HepG2 (cell line): Measurements from ENCODE around the gene REEP2. TPM values are rescaled to one million over a fixed set of nuclear protein-coding genes. Genes with fewer than 3 reads are reported as not detected.
A peak's percentile ranks its signal among the peaks of the same experiment; 100 is the strongest.

Source experiments
- ATAC-seq: fragments of 200-7000 bp; cut with Tn5 transposase; 3 replicates; pipeline ENCODE4 v1.9.1; 2020; ENCODE audit warnings: mild to moderate bottlenecking, moderate library complexity
- BruUV-seq: library from RNA; stranded (reverse); fragments of 400-500 nt; replicated peaks from 2 replicates; lab custom pipeline; 2021; lab: Mats Ljungman, UMichigan
- CTCF ChIA-PET: fragments of 300-600 bp; formaldehyde crosslinking; extraction: SDS; loops from one replicate; lab custom pipeline; 2021; ENCODE audit warnings: low total read pairs, inconsistent platforms, low intra/inter-chr PET ratio; lab: Yijun Ruan, JAX
- POLR2A ChIA-PET: fragments of 350-600 bp; sonication (Branson Sonifier 250); formaldehyde crosslinking; loops from one replicate; lab custom pipeline; 2020; ENCODE audit warnings: antibody characterized with exemption, inconsistent platforms; lab: Yijun Ruan, JAX
- DNase-seq: peaks from one replicate; pipeline ENCODE4 v3.0.0-alpha.2; 2015; ENCODE audit warnings: low spot score
- FAIRE-seq: peaks from 3 replicates; lab custom pipeline; 2011; peaks lifted over from hg19 to GRCh38; lab: Jason Lieb, UNC
- H2AFZ ChIP-seq: one replicate; pipeline ENCODE4 v1.6.1; 2011; ENCODE audit warnings: low read length, inconsistent platforms
- H3K27ac ChIP-seq: fragments of 300-600 bp; 3 replicates; pipeline ENCODE4 v1.8.0; 2011; ENCODE audit warnings: mixed run types, mild to moderate bottlenecking, mixed read lengths, low read length, inconsistent platforms; ENCODE audit not compliant: insufficient read depth; ENCODE audit errors: extremely low read length
- H3K27me3 ChIP-seq, 2 experiments: fragments of 200-600 bp in 1 of 2; 2 replicates in 1 of 2; 3 replicates in 1 of 2; pipeline versions ENCODE4 v1.6.0 to v1.8.0; 2011; ENCODE audit warnings: low read length in 2 of 2, mild to moderate bottlenecking in 2 of 2, moderate library complexity in 2 of 2, inconsistent platforms in 1 of 2; ENCODE audit not compliant: insufficient read depth in 2 of 2, control insufficient read depth in 1 of 2
- H3K36me3 ChIP-seq, 2 experiments: fragments of 200-600 bp in 1 of 2; replicated peaks in 1 of 2; 2 replicates in 1 of 2; 3 replicates in 1 of 2; pipeline versions ENCODE4 v1.5.1 to v1.8.0; 2011; ENCODE audit warnings: low read length in 2 of 2, inconsistent platforms in 1 of 2; ENCODE audit not compliant: insufficient read depth in 2 of 2, control insufficient read depth in 1 of 2
- H3K4me1 ChIP-seq: 2 replicates; pipeline ENCODE4 v1.5.1; 2012; ENCODE audit warnings: low read length, inconsistent platforms; ENCODE audit not compliant: insufficient read depth
- H3K4me2 ChIP-seq: 2 replicates; pipeline ENCODE4 v1.6.0; 2011; ENCODE audit warnings: low read depth, low read length, inconsistent platforms
- H3K4me3 ChIP-seq, 3 experiments: fragments of 200-600 bp in 1 of 3; sonication (generic), shearing (Covaris generic) in 1 of 3; replicated peaks in 1 of 3; 2 replicates each; pipeline ENCODE4 v1.5.1; 2011 to 2016; ENCODE audit warnings: low read length in 3 of 3, inconsistent platforms in 2 of 3, low read depth in 2 of 3, mild to moderate bottlenecking in 2 of 3, control low read depth in 1 of 3, mixed read lengths in 1 of 3; ENCODE audit not compliant: insufficient read depth in 1 of 3
- H3K79me2 ChIP-seq: one replicate; pipeline ENCODE4 v1.6.1; 2011; ENCODE audit warnings: low read length, inconsistent platforms; ENCODE audit not compliant: insufficient read depth
- H3K9ac ChIP-seq: 2 replicates; pipeline ENCODE4 v1.6.0; 2011; ENCODE audit warnings: mild to moderate bottlenecking, low read depth, low read length, inconsistent platforms; ENCODE audit not compliant: insufficient read depth
- H3K9me3 ChIP-seq: 2 replicates; pipeline ENCODE4 v1.5.1; 2012; ENCODE audit warnings: mild to moderate bottlenecking, low read length
- H4K20me1 ChIP-seq: 2 replicates; pipeline ENCODE4 v1.6.0; 2011; ENCODE audit warnings: inconsistent platforms, mild to moderate bottlenecking, low read length, moderate library complexity; ENCODE audit not compliant: insufficient read depth
- ARNT ChIP-seq: fragments of 450-650 bp; IDR thresholded peaks from 2 replicates; pipeline ENCODE4 v1.6.1; 2017
- EED ChIP-seq: sonication (generic); formaldehyde crosslinking; IDR thresholded peaks from 2 replicates; pipeline ENCODE4 v1.5.0; 2020; ENCODE audit warnings: mild to moderate bottlenecking, missing genetic modification reagents
- HMGA1 ChIP-seq: sonication (generic); formaldehyde crosslinking; conservative IDR thresholded peaks from 2 replicates; pipeline ENCODE4 v1.4.0; 2020; ENCODE audit warnings: missing genetic modification reagents
- HNRNPL ChIP-seq: fragments of 200-400 bp; formaldehyde crosslinking; IDR thresholded peaks from 2 replicates; pipeline ENCODE4 v1.6.1; 2017; ENCODE audit warnings: mild to moderate bottlenecking, low read depth, low read length
- HOXA9 ChIP-seq: sonication (generic); formaldehyde crosslinking; IDR thresholded peaks from 2 replicates; pipeline ENCODE4 v1.8.1; 2022; ENCODE audit warnings: missing genetic modification reagents, mild to moderate bottlenecking, moderate library complexity, borderline replicate concordance
- HOXD1 ChIP-seq: sonication (generic); formaldehyde crosslinking; IDR thresholded peaks from 2 replicates; pipeline ENCODE4 v1.5.0; 2020; ENCODE audit warnings: missing genetic modification reagents
- JUNB ChIP-seq: sonication (generic); formaldehyde crosslinking; IDR thresholded peaks from 2 replicates; pipeline ENCODE4 v1.8.0; 2022; ENCODE audit warnings: missing genetic modification reagents, mild to moderate bottlenecking, borderline replicate concordance
- KAT8 ChIP-seq: IDR thresholded peaks from 2 replicates; pipeline ENCODE4 v1.6.1; 2016; ENCODE audit warnings: missing genetic modification reagents, missing compliant biosample characterization
- KDM2A ChIP-seq: sonication (generic); formaldehyde crosslinking; IDR thresholded peaks from 2 replicates; pipeline ENCODE4 v1.4.0; 2020; ENCODE audit warnings: low read depth, missing genetic modification reagents, borderline replicate concordance
- MAFK ChIP-seq, 2 experiments: IDR thresholded peaks in 1 of 2; conservative IDR thresholded peaks in 1 of 2; 2 replicates each; pipeline ENCODE4 v1.6.1; 2011; ENCODE audit warnings: improper control_type of control experiment in 2 of 2, low read length in 2 of 2
- MAZ ChIP-seq, 2 experiments: sonication (generic) in 1 of 2; formaldehyde crosslinking in 1 of 2; IDR thresholded peaks; 2 replicates each; pipeline versions ENCODE4 v1.5.0 to v1.6.1; 2012 to 2020; ENCODE audit warnings: low read depth in 2 of 2, mild to moderate bottlenecking in 2 of 2, borderline replicate concordance in 1 of 2, improper control_type of control experiment in 1 of 2, low read length in 1 of 2, missing genetic modification reagents in 1 of 2, moderate library complexity in 1 of 2
- MXD4 ChIP-seq: IDR thresholded peaks from 2 replicates; pipeline ENCODE4 v1.6.1; 2016; ENCODE audit warnings: mild to moderate bottlenecking, missing biosample characterization, missing genetic modification reagents
- PBX3 ChIP-seq: sonication (generic); formaldehyde crosslinking; IDR thresholded peaks from 2 replicates; pipeline ENCODE4 v1.8.1; 2023; ENCODE audit warnings: missing genetic modification reagents, inconsistent platforms, borderline replicate concordance
- SALL1 ChIP-seq: sonication (generic); formaldehyde crosslinking; IDR thresholded peaks from 2 replicates; pipeline ENCODE4 v1.8.0; 2022; ENCODE audit warnings: mild to moderate bottlenecking, missing genetic modification reagents
- ZBTB42 ChIP-seq: sonication (generic); formaldehyde crosslinking; IDR thresholded peaks from 2 replicates; pipeline ENCODE4 v1.5.0; 2020; ENCODE audit warnings: mild to moderate bottlenecking, missing genetic modification reagents
- ZNF12 ChIP-seq: sonication (generic); formaldehyde crosslinking; IDR thresholded peaks from 2 replicates; pipeline ENCODE4 v1.5.0; 2020; ENCODE audit warnings: missing genetic modification reagents
- ZNF136 ChIP-seq: sonication (generic); formaldehyde crosslinking; IDR thresholded peaks from 2 replicates; pipeline ENCODE4 v1.8.1; 2022; ENCODE audit warnings: low read depth, mild to moderate bottlenecking, moderate library complexity, missing genetic modification reagents
- ZNF256 ChIP-seq: sonication (generic); formaldehyde crosslinking; conservative IDR thresholded peaks from 2 replicates; pipeline ENCODE4 v1.4.0; 2020; ENCODE audit warnings: missing genetic modification reagents
- ZNF451 ChIP-seq: sonication (generic); formaldehyde crosslinking; IDR thresholded peaks from 2 replicates; pipeline ENCODE4 v1.5.0; 2020; ENCODE audit warnings: mild to moderate bottlenecking, missing genetic modification reagents
- WGBS: methylation state at CpG from one replicate; pipeline ENCODE4 v1.1.6; 2017; ENCODE audit warnings: low lambda C conversion rate; 5-methylcytosine and 5-hydroxymethylcytosine counted together
- in situ Hi-C: cut with HindIII; loops from 2 replicates; pipeline ENCODE4 v1.10.0; 2017; ENCODE audit warnings: low pct_unique_long_range_greater_than_20kb; ENCODE audit not compliant: extremely low pct_ligation_motif_present
- intact Hi-C: fragments of 100-400 bp; cut with micrococcal nuclease; formaldehyde crosslinking; loops from one replicate; pipeline ENCODE4 v1.10.0; 2022; ENCODE audit not compliant: unreplicated experiment
- polyA plus RNA-seq, 8 experiments: library from polyadenylated mRNA; depleted of rRNA in 3 of 8; stranded (reverse) in 7 of 8; unstranded in 1 of 8; fragments of >200 nt; fragmentation: Illumina TruSeq in 4 of 8; extraction: Trizol in 4 of 8; gene quantifications; 2 replicates each; pipeline versions ENCODE4 v1.2.1 to v1.2.3, GENCODE V29; 2011 to 2016; ENCODE audit warnings: low read depth in 4 of 8, missing spikeins in 1 of 8, mixed read lengths in 1 of 8; ENCODE audit not compliant: insufficient read depth in 1 of 8
- total RNA-seq, 5 experiments: library from RNA; depleted of rRNA; stranded (reverse); fragments of >200 nt; fragmentation: Illumina TruSeq; extraction: Trizol; gene quantifications; 2 replicates each; pipeline ENCODE4 v1.2.3, GENCODE V29; 2016; ENCODE audit warnings: low read depth in 1 of 5

Gene REEP2
- total and polyA plus RNA-seq, 2 of the 13 experiments (the other 11 are each of a cell fraction or from before 2014, with no cell fraction given), result 5.3 to 7.8 TPM

DNA sequence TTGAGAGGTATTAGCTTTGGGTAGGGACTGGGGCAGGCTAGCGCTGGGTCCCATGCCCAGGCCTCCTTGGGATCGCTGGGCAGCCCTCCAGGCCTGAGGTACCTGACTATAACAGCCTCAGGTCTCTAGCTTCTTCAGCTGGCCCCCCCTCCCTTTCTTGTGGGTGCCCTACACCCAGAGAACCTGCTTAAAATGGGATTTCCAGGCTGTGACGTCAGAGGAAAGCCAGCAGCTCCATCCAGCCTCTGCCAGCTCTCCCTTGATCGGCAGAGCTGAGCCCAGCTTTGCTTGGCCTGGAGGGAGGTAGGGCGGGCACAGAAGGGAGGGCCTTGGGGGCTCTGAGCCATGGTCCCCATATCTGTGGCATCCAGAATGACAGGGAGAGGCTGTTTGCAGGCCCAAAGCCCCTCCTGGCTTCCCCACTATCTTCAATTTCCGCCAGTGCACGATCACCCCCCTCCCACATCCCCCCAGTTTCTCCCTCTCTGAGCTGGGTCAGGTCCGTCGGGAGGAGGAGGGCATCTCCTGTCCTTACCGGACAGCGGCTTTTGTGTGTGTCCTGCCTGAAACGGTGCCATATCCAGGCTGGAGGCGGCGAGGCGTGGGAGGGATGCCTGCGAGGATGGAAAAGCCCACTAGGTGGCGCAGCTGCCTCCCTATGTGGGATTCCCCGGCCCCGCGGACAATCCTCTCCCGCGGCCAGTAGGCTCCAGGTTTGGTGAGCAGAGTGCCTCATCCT is 10.8 kb downstream of the REEP2 start (continued):
- TF ChIP-seq SALL1 (CRISPR knock-in tag) (peak; percentile 72), ZBTB42 (CRISPR knock-in tag) (no peak), HOXA9 (CRISPR knock-in tag) (no peak), EED (CRISPR knock-in tag) (0 out of 2 replicates have a peak, but pooled peaks have one; percentile 26), MAFK (conservative IDR thresholded peaks at IDR 0.05 in 1 of 2, IDR thresholded peaks at IDR 0.05 in 1 of 2; ENCODE audit: low read length in 2 of 2) (no peak)

- FAIRE-seq (no peak), DNase-seq (no peak), ATAC-seq (no peak)
- BruUV-seq, result no TSS peak
- no peaks in the 10 kb centered on the region for H4K20me1 ChIP-seq
- 63% methylated on average over 5 of the region's 5 CpGs for WGBS
- TF ChIP-seq KDM2A (CRISPR knock-in tag) (no peak), HMGA1 (no peak), ARNT (no peak), PBX3 (CRISPR knock-in tag) (no peak), ZNF451 (CRISPR knock-in tag) (no peak), JUNB (CRISPR knock-in tag) (no peak), ZNF12 (CRISPR knock-in tag) (no peak), MXD4 (CRISPR knock-in tag) (no peak), HOXD1 (CRISPR knock-in tag) (no peak), MAZ (IDR thresholded peaks at IDR 0.05; ENCODE audit: borderline replicate concordance, low read depth, low read length) (no peak), MAZ (CRISPR knock-in tag; IDR thresholded peaks at IDR 0.05; ENCODE audit: low read depth) (no peak), ZNF256 (CRISPR knock-in tag) (no peak), HNRNPL (no peak), KAT8 (CRISPR knock-in tag) (no peak), ZNF136 (CRISPR knock-in tag) (no peak)
- CTCF ChIA-PET, result interaction anchor here (3.8 kb wide), 1 partner anchor 52 kb away, joined by 27 read pairs; no protein-coding TSS in a partner anchor
- peaks cover 27% of the 10 kb centered on the region for H3K4me1 ChIP-seq
- no peak overlapping the region for H3K4me3 ChIP-seq
- no peaks in the 10 kb centered on the region for H3K9me3 ChIP-seq
- intact Hi-C loops, result loop anchor here (1.0 kb wide), 1 partner anchor 52 kb away; no protein-coding TSS in a partner anchor
- H2AFZ ChIP-seq, result no peak overlapping the region
- POLR2A ChIA-PET, result interaction anchor here (1.1 kb wide), 1 partner anchor 32 kb away, joined by 3 read pairs; no protein-coding TSS in a partner anchor
- in situ Hi-C loops, result no loop called here
- H3K27me3 ChIP-seq, result peaks cover 7 to 39% of the 10 kb centered on the region in 2 experiments; a peak in 3 of 5 replicates
- H3K27ac ChIP-seq, result no peak overlapping the region
- no peaks in the 10 kb centered on the region for H3K36me3 ChIP-seq
- no peak overlapping the region for H3K9ac ChIP-seq
- no peak overlapping the region for H3K4me2 ChIP-seq
- H3K79me2 ChIP-seq, result no peaks in the 10 kb centered on the region
Observed at GRCh38 chr5:138450971-138451370, 12.1 kb downstream of the REEP2 start.
